GM19463 (cell line): ENCODE data around the gene WDR62.

Experiments
- ATAC-seq: cut with Tn5 transposase; IDR thresholded peaks from one replicate; pipeline ENCODE4 v1.9.1; 2021; ENCODE audit warnings: mild to moderate bottlenecking, moderate library complexity; ENCODE audit not compliant: unreplicated experiment

The WDR62 gene

DNA sequence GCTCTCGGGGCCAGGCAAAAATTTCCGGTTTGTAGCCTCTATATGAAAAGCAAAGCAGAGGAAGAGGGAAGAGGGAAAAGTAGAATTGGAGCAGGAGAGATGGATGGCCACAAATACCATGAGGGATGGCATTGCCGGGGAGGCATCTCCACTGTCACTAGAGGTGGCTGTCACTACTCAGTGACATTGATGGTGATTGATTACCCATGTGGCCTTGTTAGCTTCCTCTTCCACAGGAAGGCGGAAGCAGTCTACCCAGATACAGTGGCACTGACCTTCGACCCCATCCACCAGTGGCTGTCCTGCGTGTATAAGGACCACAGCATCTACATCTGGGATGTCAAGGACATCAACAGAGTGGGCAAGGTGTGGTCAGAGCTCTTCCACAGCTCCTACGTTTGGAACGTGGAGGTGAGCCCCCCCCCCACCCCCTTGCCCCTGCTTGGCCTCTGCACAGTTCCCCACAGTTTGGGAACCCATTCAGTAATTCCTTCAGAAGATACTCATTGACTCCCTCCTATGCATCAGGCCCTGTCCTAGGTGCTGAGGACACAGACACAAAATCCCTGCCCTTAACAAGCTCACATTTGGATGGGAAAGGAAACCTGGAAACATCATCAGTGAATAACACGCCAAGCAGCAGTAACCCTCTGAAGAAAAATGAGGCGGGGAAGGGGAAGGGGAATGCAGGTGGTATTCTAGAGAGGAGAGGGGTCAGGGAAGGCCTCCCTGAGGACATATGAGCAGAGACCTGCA is 18.6 kb downstream of the WDR62 start:
- ATAC-seq = no peak

DNA sequence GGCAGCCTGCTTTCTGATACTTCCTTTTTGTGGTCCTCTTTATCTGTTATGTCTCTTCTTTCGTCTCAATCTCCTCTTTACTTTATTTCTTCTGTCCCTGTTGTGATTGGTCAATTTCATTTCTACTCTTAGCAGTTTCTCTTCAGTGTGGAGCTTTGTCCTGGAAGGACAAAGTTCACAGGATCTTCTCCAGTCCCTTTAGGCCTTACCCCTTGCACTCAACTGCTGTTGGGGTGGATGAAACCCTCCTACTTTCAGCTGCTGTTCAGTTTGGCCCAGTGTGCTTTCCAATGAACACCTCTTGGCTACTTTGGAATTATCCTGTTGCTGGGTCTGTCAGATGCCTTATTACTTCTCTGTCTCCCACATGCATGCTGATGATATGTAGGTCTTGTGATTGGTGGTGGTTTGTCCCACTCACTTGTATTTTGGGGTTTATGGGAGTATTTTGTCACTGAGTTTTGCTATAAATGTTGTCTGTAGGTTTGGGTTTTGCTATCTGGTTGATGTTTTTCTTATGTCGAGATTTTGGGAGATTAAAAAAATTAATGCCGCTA is 24.8 kb downstream of the WDR62 start:
- no peak for ATAC-seq

DNA sequence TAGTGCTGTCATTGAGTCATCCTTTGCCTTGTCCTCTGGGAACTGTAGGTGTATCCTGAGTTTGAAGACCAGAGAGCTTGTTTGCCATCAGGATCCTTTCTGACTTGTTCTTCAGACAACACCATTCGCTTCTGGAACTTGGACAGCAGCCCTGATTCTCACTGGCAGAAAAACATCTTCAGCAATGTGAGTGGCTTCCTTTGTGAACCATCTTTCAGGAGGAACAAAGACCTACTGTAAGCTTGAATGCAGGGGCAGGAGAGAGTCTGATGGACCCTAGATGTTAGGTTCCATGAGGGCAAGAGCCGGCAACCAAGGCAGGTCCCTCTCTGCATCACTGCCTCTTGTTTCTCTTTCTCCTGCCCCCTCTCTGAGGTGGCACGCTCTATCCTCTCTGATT is 26.7 kb downstream of the WDR62 start:
- no peak for ATAC-seq

DNA sequence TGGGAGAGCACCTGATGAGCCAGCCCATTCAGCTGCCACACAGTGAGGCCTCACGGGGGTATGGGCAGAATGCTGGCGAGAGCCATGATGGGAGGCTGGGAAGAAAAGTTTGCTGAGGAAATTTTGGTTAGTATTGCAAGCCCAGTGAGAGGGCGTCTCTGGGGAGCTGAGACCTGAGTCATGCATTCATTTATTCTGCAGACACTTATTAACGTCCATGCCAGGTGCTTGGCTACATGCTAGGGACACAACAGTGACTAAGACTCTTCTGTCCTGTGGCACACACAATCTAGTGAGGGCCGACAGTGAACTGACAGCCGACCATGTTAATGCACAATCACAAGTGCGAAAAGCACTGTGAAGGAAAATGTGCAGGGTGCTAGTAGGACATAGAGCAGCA is 27.2 kb downstream of the WDR62 start:
- no peak for ATAC-seq

DNA sequence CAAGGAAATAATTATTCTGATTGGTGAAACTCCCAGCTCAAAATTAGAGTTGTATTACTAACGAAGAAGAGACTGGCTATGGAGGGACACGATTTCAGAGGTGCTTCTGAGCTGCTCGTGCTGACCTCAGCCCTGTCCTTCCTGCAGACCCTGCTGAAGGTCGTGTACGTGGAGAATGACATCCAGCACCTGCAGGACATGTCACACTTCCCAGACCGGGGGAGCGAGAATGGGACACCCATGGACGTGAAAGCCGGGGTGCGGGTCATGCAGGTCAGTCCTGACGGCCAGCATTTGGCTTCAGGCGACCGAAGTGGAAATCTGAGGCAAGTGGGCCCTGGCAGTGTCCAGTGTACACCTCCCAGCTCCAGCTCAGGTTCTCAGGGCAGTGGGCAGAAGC is 28.2 kb downstream of the WDR62 start:
- ATAC-seq = no peak

DNA sequence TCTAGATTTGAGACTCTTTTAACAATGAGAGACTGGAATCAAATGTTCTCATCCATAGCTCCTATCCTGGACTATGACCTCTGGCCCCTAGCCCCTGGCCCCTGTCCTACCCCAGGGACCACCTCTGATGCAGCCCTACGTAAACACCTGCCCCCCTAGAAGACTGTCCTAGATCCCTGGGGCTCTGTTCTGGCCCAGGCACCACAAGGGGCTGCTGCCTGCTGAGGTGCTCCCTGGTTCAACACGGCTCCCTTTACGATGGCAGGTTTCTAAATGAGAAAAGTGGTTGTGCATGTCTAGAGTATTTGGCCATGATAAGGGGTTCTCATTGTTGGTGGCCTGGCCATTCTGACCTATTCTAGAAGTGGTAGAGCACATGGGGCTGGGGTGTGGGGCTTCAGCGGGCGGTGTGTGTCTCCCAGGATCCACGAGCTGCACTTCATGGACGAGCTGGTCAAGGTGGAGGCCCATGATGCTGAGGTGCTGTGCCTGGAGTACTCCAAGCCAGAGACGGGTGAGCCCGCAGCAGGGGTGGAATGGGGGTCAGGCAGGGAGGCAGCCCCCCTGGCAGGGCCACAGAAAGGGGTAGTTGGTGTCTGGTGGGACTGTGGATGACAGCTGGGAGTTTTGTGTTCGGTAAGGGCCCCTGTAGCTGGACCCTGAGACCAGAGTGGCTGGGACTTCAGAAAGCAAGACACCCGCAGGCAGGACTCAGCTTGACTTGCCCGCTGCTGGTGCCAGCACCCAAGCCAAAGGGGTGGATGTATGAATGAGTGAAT is 29.7 kb downstream of the WDR62 start:
- no peak for ATAC-seq

DNA sequence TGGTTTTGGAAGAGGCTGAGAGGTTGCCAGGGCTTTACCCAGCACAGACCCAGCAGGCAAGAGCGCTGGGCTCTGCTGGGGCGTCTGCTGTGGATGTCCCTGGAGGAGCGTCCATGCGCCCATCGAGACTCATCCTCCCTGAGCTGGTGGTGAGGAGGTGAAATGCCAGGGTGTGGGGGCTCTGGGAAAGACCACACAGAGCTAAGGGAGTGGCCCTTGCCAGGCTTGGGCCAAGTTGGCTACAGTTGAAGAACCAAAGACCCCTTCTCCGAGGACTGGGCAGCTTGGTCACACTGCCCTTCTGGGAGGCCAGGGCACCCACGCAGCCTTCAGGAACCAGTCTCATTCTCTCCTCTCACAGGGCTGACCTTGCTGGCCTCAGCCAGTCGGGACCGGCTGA is 31.6 kb downstream of the WDR62 start:
- no peak for ATAC-seq

DNA sequence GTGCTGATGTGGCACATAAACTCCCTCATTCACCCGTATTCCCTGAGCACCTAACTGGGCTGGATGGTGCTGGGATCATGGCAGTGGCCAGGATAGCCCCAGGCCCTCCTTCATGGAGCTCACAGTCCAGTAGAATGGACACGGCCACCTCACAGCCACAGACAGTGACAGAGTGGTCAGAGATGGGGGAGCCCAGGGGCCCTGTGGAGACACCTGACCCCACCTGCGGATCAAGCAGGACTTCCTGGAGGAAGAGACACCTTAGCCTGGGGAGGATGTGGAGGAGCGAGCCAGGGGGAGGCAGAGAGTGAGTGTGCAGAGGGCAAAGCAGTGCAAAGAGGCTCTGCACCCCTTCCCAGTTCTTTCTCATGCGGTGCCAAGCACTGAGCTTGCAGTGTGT is 35.1 kb downstream of the WDR62 start:
- ATAC-seq = no peak

DNA sequence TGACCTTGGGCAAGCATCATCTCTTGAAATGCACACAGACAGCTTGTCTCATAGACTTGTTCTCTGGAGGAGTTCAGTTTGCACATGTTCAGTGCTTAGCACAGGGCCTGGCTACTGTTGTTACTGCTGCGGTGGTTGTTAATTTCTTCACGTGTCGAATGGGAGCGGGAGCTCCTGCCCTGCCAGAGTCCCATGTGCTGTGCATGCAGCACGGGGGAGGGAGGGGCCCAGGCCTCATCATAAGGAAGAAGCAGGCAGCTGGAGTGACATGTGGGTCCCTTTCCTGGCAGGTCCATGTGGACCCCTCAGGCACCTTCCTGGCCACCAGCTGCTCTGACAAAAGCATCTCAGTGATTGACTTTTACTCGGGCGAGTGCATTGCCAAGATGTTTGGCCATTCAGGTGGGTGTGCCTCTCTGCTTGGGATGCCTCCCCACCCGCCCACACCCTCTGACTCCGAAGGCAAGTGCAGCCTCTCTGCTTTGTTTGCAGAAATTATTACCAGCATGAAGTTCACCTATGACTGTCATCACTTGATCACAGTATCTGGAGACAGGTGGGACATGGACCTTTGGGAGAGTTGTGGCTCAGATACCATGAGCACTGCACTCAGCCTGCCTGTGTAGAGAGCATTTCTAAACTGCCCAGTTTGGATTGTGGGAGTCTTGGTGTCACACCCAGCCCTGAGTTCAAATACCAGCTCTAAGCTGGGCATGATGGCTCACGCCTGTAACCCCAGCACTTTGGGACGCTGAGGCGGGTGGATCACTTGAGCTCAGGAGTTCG is 36.4 kb downstream of the WDR62 start:
- ATAC-seq = no peak

DNA sequence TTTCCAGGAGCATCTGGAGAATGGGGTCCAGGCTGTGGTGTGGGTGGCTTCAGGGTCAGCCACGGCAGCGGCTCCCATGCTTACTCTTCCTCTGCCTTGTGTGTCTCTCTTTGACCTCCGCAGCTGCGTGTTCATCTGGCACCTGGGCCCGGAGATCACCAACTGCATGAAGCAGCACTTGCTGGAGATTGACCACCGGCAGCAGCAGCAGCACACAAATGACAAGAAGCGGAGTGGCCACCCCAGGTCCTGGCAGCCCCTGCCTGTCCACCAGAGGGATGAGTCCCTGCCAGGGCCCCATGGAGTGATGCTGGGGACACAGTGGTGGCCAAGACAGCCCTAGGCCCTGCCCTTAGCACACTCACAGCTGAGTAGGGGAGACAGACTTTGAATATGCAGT is 37.9 kb downstream of the WDR62 start:
- ATAC-seq = no peak

DNA sequence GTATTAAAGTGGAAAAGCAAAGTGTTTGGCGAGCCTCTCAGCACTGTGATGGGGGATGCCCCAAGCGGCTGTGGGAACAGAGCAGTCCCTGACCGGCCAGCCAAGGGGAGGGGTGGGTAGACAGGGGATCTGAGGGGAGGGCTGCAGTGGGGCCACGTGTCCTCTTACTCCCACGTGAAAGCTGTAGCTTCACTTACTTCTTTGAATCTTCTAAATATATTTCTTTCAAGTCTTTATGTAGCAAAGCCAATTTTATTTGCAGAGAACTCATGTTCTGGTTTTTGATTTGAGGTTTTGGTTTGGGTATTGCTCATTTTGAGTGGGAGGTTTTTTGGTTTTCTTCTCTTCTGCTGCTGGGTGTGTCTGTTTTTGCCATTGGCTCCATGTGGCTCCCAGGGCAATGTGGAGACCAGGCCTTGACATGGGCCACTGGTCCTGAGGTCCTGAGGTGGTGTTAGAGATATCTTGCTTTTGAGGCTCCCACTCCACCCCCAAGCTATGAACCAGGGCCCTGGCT is 38.5 kb downstream of the WDR62 start:
- no peak for ATAC-seq

DNA sequence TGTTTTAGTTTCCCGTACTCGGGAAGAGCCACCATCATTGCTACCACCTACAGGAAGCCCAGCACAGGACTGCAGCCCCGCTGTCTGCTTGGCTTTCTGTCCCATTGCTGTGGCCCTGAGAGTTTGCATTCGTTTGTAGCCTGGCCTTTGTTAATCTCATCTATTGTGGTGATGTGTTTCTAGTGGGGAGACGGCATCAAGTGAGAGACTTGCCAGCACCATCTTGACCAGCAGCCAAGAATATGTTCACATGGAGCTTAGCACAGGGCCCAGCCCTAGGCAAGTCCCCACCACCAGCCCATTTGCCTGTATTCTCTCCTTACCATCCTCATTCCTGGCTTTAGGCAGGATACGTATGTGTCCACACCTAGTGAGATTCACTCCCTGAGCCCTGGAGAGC is 39.0 kb downstream of the WDR62 start:
- no peak for ATAC-seq

DNA sequence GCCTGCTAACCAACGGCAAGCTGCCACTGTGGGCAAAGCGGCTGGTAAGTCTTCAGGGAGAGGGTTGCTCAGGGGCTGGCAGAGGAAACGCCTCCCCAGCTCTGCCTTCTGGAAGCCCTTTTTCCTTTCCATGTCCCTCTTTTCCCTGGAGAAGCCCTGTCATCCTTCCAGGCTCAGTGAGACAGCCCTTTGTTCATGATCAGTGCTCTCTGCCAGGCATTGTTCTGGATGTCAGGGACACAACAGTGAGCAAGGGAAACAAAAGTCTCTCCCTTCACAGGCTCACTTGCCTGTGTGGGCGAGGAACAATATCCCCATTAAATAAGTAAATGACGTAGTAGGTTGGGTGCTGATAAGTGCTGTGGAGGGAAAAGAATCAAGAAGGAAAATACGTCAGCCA is 42.3 kb downstream of the WDR62 start:
- ATAC-seq = no peak

DNA sequence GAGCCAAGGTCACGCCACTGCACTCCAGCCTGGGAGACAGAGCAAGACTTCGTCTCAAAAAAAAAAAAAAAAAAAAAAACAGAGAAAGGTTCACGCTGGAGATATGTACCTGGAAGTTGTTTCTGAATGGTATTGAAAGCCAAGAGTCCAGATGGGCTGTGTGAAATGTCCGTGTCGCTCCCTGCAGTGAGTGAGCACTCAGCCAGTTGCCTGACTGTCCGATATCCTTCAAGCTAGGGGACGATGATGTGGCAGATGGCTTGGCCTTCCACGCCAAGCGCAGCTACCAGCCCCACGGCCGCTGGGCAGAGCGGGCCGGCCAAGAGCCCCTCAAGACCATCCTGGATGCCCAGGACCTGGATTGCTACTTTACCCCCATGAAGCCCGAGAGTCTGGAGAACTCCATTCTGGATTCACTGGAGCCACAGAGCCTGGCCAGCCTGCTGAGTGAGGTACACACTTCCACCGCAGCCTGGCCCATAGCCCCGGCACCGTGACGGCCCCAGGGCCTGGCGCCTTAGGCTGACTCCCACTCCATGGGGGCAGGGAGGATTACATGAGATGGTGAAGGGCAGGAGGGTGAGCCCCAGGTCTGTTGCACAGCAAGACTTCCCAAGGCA is 44.6 kb downstream of the WDR62 start:
- no peak for ATAC-seq

DNA sequence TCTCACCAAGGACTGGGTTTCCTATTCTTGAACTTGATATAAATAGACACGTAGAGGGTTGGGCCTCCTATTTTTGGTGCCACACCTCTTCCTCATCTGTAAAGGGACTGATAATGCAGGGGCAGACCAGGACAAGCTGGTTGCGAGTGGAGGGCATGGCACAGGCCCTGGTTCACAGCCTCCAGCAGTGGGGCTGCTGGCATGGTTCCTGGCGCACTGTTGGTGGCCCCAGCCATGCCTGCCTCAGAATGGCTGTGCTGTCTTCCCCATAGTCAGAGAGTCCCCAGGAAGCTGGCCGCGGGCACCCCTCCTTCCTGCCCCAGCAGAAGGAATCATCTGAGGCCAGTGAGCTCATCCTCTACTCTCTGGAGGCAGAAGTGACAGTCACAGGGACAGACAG is 45.8 kb downstream of the WDR62 start:
- ATAC-seq = no peak

DNA sequence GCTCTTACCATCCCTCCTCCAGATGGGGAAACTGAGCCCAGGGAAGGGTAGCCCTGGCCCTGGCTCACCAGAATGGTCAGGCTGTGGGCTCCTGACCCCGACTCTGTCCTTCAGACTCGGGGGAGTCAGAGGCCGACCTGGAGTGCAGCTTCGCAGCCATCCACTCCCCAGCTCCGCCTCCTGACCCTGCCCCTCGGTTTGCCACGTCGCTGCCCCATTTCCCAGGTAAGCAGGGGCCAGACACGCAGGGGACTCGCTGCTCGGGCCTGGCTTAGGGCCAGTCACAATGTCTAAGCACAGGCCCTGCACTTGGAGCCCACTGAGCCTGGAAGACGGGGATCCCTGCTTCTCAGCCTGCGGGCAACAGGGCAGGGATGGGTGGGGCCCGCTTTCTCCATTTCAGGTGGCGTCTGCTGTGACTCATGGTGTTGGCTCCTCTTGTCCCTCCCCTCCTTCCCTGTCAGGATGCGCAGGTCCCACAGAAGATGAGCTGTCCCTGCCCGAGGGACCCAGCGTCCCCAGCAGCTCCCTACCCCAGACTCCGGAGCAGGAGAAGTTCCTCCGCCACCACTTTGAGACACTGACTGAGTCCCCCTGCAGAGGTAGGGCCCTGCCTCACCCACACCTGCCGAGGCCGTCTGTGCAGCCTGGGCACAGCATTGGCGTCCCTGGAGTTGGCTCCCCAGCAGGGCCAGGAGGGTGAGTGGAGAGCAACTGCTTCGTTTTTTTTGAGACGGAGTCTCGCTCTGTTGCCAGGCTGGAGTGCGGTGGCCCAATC is 47.0 kb downstream of the WDR62 start:
- no peak for ATAC-seq

DNA sequence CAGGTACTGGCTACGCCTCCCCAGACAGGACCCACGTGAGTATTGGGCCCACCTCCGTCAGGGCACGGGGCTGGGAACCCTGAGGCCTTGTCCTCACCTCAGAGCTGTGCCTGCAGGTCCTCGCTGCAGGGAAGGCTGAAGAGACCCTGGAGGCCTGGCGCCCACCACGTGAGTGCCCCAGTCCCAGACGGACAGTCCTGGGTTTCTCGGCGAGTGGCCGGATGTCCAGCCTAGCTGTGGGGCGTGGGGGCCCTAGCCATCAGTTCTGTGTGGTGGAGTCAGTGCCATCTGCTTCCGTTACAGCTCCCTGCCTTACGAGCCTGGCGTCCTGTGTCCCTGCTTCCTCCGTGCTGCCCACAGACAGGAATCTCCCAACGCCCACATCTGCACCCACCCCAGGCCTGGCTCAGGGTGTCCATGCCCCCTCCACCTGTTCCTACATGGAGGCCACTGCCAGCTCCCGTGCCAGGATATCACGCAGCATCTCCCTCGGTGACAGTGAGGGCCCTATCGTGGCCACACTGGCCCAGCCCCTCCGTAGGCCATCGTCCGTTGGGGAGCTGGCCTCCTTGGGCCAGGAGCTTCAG is 48.4 kb downstream of the WDR62 start:
- ATAC-seq = no peak

DNA sequence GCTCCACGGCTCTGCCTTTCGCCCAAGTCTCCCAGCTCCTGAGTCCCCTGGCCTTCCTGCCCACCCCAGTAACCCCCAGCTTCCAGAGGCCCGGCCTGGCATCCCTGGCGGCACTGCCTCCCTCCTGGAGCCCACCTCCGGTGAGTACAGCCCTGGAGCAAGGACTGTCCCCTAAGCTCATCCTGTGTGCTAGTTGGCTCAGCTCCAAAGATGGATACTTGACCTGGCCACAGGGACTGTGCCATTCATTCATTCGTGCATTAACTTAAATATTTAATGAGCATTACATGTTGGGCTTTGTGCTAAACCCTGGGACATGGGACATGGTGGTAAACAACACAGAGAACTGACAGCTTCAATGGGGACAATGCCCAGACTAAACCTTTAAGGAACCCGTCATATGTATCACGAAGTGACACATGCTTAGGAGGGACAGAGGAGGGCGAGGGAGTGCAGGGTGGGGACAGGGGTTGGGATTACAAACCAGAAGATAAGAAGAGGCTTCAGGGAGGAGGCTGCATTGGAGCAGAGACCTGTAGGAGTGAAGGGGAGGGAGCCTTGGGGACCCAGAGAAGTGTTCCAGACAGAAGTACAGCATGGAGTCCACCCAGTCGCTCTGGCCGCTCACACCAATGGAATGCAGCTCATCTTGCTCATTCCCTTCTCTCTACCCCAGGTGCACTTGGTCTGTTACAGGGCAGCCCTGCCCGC is 49.3 kb downstream of the WDR62 start:
- ATAC-seq = no peak

DNA sequence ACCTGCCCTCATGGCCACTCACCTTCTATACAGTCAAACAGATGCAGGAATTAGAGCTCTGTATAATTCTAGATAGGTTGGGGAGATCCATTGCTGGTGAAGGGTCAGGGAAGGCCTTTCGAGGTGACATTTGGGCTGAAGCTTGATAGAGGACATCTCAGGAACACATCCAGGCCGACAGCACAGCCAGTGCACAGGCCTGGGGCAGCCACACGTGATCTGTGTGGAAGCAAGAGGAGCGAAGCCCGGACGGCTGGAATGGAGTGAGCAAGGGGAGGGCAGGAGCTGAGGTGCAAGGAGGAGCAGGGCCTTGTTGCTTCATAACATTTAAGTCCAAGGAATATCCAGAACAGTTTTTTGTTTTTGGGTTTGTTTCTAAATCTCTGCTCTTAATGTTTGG is 51.7 kb downstream of the WDR62 start:
- ATAC-seq = no peak
